RPMI8226 (cell line): Measurements from ENCODE around the gene PARD3B.

Experiments
- DNase-seq: peaks from one replicate; pipeline ENCODE4 v3.0.0-alpha.2; 2015

The PARD3B gene

GRCh38 chr2:205030695-205031094 lies 485.4 kb downstream of the PARD3B start:
- no peak for DNase-seq

- no peak for DNase-seq
Measured at GRCh38 chr2:205032093-205032551, 486.8 kb downstream of the PARD3B start.

GRCh38 chr2:205033431-205033830 lies 488.2 kb downstream of the PARD3B start:
- no peak for DNase-seq

GRCh38 chr2:205034034-205034433 lies 488.8 kb downstream of the PARD3B start:
- DNase-seq: no peak

GRCh38 chr2:205040323-205040722 lies 495.0 kb downstream of the PARD3B start:
- DNase-seq: no peak

GRCh38 chr2:205041472-205042130 lies 496.3 kb downstream of the PARD3B start:
- DNase-seq: no peak

GRCh38 chr2:205043285-205043684 lies 498.0 kb downstream of the PARD3B start:
- DNase-seq: no peak

GRCh38 chr2:205045706-205046105 lies 500.4 kb downstream of the PARD3B start:
- DNase-seq: no peak

- no peak for DNase-seq
Measured at GRCh38 chr2:205047273-205047839, 502.1 kb downstream of the PARD3B start.

- DNase-seq: no peak
Measured at GRCh38 chr2:205051417-205051816, 506.1 kb downstream of the PARD3B start.

GRCh38 chr2:205052781-205053180 lies 507.5 kb downstream of the PARD3B start:
- DNase-seq: no peak

GRCh38 chr2:205053827-205054410 lies 508.6 kb downstream of the PARD3B start:
- no peak for DNase-seq

- DNase-seq: no peak
Measured at GRCh38 chr2:205054789-205055188, 509.5 kb downstream of the PARD3B start.

GRCh38 chr2:205055251-205055650 lies 510.0 kb downstream of the PARD3B start:
- DNase-seq: no peak

- no peak for DNase-seq
Measured at GRCh38 chr2:205056151-205056561, 510.9 kb downstream of the PARD3B start.

- no peak for DNase-seq
Measured at GRCh38 chr2:205058409-205058808, 513.1 kb downstream of the PARD3B start.

GRCh38 chr2:205060269-205060668 lies 515.0 kb downstream of the PARD3B start:
- no peak for DNase-seq

GRCh38 chr2:205066081-205066480 lies 520.8 kb downstream of the PARD3B start:
- DNase-seq: no peak

- no peak for DNase-seq
Measured at GRCh38 chr2:205069928-205070327, 524.7 kb downstream of the PARD3B start.

GRCh38 chr2:205070889-205071288 lies 525.6 kb downstream of the PARD3B start:
- DNase-seq: no peak

- DNase-seq: no peak
Measured at GRCh38 chr2:205073433-205074020, 528.3 kb downstream of the PARD3B start.

- no peak for DNase-seq
Measured at GRCh38 chr2:205076405-205076804, 531.1 kb downstream of the PARD3B start.

GRCh38 chr2:205077159-205077558 lies 531.9 kb downstream of the PARD3B start:
- no peak for DNase-seq

GRCh38 chr2:205078762-205079161 lies 533.5 kb downstream of the PARD3B start:
- DNase-seq: no peak
